PFSK-1 (cell line): ENCODE results near the gene SLC2A13.

Source experiments
- FOXP2 ChIP-seq: optimal IDR thresholded peaks from 2 replicates; pipeline ENCODE3; 2011; ENCODE audit warnings: borderline replicate concordance, control low read depth, inconsistent platforms; ENCODE audit not compliant: insufficient read depth; ENCODE audit errors: extremely low read length, extremely low read depth
- POLR2AphosphoS5 ChIP-seq: IDR thresholded peaks from 2 replicates; pipeline ENCODE4 v1.6.1; 2012; ENCODE audit warnings: low read depth, mild to moderate bottlenecking, control low read depth, low read length, moderate library complexity
- SIN3A ChIP-seq: IDR thresholded peaks from 2 replicates; pipeline ENCODE4 v1.6.1; 2012; ENCODE audit warnings: mild to moderate bottlenecking, low read length, moderate library complexity, borderline replicate concordance; ENCODE audit not compliant: insufficient read depth
- TAF1 ChIP-seq: IDR thresholded peaks from 2 replicates; pipeline ENCODE4 v1.6.1; 2012; ENCODE audit warnings: low read length, control low read depth, borderline replicate concordance; ENCODE audit not compliant: insufficient read depth
- TF ChIP-seq, protein P1 (sequence below), 2 experiments: IDR thresholded peaks; 2 replicates each; pipeline versions ENCODE4 v1.6.1 to v1.8.0; 2011 to 2012; ENCODE audit warnings: low read depth in 2 of 2, low read length in 2 of 2, control low read depth in 1 of 2, inconsistent platforms in 1 of 2, mild to moderate bottlenecking in 1 of 2, moderate library complexity in 1 of 2; ENCODE audit not compliant: insufficient read depth in 1 of 2

DNA sequence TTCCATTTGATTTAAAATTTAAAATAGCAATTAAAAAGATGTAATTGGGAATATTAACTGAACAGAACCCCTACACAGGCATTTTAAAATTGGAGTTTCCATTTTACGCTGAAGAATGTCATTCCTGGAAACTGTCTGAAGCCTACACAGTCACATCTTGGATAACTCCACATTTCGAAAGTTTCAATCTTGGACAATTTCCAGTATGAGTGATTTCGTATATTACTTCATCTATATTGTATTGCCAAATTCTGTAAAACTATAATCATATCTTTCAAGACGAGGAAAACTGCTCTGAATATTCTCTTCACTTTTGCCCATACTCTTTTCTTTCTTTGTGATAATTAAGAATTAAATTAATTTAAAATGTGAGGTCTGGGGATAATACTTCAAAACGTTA lies 292.1 kb downstream of the SLC2A13 start:
- TF ChIP-seq TAF1 (no peak), SIN3A (no peak), POLR2AphosphoS5 (no peak), FOXP2 (no peak)
- TF ChIP-seq, protein P1, sequence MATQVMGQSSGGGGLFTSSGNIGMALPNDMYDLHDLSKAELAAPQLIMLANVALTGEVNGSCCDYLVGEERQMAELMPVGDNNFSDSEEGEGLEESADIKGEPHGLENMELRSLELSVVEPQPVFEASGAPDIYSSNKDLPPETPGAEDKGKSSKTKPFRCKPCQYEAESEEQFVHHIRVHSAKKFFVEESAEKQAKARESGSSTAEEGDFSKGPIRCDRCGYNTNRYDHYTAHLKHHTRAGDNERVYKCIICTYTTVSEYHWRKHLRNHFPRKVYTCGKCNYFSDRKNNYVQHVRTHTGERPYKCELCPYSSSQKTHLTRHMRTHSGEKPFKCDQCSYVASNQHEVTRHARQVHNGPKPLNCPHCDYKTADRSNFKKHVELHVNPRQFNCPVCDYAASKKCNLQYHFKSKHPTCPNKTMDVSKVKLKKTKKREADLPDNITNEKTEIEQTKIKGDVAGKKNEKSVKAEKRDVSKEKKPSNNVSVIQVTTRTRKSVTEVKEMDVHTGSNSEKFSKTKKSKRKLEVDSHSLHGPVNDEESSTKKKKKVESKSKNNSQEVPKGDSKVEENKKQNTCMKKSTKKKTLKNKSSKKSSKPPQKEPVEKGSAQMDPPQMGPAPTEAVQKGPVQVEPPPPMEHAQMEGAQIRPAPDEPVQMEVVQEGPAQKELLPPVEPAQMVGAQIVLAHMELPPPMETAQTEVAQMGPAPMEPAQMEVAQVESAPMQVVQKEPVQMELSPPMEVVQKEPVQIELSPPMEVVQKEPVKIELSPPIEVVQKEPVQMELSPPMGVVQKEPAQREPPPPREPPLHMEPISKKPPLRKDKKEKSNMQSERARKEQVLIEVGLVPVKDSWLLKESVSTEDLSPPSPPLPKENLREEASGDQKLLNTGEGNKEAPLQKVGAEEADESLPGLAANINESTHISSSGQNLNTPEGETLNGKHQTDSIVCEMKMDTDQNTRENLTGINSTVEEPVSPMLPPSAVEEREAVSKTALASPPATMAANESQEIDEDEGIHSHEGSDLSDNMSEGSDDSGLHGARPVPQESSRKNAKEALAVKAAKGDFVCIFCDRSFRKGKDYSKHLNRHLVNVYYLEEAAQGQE (IDR thresholded peaks at IDR 0.05; ENCODE audit: insufficient read depth in 1 of 2, low read depth in 2 of 2, low read length in 2 of 2) = no peak
